Adrenal gland (tissue), 5 donors: ENCODE measurements around the gene AGXT.

Source experiments
- POLR2A ChIP-seq, 2 donors: fragments of 450-650 bp; IDR thresholded peaks; one replicate each; pipeline ENCODE4 v1.6.1; 2017; ENCODE audit warnings: antibody characterized with exemption in 2 of 2, mild to moderate bottlenecking in 2 of 2, moderate library complexity in 1 of 2
- TF ChIP-seq, protein P1 (sequence below), 6 experiments: fragments of 450-650 bp in 4 of 6; fragments of 200-600 bp in 2 of 6; sonication (generic) in 1 of 6; IDR thresholded peaks; 1 replicate in 5 of 6; 2 replicates in 1 of 6; pipeline versions ENCODE4 v1.5.1 to v1.8.0; 2016 to 2021; ENCODE audit warnings: antibody characterized with exemption in 6 of 6, mild to moderate bottlenecking in 2 of 6, moderate library complexity in 1 of 6
- donor health status: DM: no; HTN: no; CAD: no.

DNA sequence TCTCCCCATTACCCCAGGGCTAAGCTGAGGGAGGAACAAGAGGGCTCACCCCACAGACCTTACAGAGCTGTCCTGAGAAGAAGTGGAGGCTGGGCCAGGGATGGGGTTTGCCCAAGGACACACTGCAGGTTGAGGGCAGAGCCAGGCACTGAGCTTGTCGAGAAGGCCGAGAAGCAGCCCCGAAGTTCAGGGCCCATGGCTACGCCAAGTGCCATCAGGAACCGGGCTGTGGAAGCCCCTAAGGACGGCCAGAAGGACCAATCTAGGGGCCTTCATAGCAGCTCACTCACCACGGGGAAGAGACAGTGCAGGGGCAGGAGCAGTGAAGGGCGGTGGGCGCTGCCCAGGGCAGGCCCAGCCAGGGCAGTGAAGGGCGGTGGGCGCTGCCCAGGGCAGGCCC, 18.6 kb upstream of the AGXT start:
- TF ChIP-seq, protein P1, sequence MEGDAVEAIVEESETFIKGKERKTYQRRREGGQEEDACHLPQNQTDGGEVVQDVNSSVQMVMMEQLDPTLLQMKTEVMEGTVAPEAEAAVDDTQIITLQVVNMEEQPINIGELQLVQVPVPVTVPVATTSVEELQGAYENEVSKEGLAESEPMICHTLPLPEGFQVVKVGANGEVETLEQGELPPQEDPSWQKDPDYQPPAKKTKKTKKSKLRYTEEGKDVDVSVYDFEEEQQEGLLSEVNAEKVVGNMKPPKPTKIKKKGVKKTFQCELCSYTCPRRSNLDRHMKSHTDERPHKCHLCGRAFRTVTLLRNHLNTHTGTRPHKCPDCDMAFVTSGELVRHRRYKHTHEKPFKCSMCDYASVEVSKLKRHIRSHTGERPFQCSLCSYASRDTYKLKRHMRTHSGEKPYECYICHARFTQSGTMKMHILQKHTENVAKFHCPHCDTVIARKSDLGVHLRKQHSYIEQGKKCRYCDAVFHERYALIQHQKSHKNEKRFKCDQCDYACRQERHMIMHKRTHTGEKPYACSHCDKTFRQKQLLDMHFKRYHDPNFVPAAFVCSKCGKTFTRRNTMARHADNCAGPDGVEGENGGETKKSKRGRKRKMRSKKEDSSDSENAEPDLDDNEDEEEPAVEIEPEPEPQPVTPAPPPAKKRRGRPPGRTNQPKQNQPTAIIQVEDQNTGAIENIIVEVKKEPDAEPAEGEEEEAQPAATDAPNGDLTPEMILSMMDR (IDR thresholded peaks at IDR 0.05), result no peak
- no peak for TF ChIP-seq POLR2A (IDR thresholded peaks at IDR 0.05)
